Neuron (in vitro differentiated cells): Measurements from ENCODE around the gene ADCY6.

Source experiments
- H2AFZ ChIP-seq: one replicate; pipeline ENCODE4 v1.6.1; 2013; ENCODE audit warnings: low read depth, mild to moderate bottlenecking, inconsistent platforms, low read length, moderate library complexity
- H3K27me3 ChIP-seq: one replicate; pipeline ENCODE4 v1.6.1; 2013; ENCODE audit warnings: low read length; ENCODE audit not compliant: insufficient read depth
- H3K36me3 ChIP-seq: one replicate; pipeline ENCODE4 v1.6.1; 2013; ENCODE audit warnings: low read length; ENCODE audit not compliant: insufficient read depth
- H3K4me1 ChIP-seq: one replicate; pipeline ENCODE4 v1.6.1; 2013; ENCODE audit warnings: low read length; ENCODE audit not compliant: insufficient read depth
- H3K4me3 ChIP-seq: 2 replicates; pipeline ENCODE4 v1.5.1; 2013; ENCODE audit warnings: mild to moderate bottlenecking, low read length, moderate library complexity
- H3K9me3 ChIP-seq: one replicate; pipeline ENCODE4 v1.6.1; 2013; ENCODE audit warnings: low read length

The ADCY6 gene

GRCh38 chr12:48788854-48789775 is at the start of gene ADCY6:
ADCY6 (minus strand) TSS chr12:48789089; CDS start chr12:48783434, 5,655 bp downstream.
- Histone ChIP-seq H3K4me3 (peak within 1 kb of the TSS; percentile 86), H2AFZ (peak within 1 kb of the TSS; percentile 86), H3K4me1 (peaks cover 22% of the 10 kb centered on the region), H3K27me3 (no peaks in the 10 kb centered on the region), H3K36me3 (no peaks in the 10 kb centered on the region), H3K9me3 (no peaks in the 10 kb centered on the region)

- Histone ChIP-seq H3K27me3 (no peaks in the 10 kb centered on the region), H3K4me1 (no peaks in the 10 kb centered on the region), H3K9me3 (no peaks in the 10 kb centered on the region), H3K4me3 (no peak overlapping the region), H2AFZ (no peak overlapping the region), H3K36me3 (peaks cover 69% of the 10 kb centered on the region)
Measured at GRCh38 chr12:48838048-48838447, 49.2 kb upstream of the ADCY6 start.

GRCh38 chr12:48832321-48833060 is 43.6 kb upstream of the ADCY6 start:
- Histone ChIP-seq H2AFZ (no peak overlapping the region), H3K27me3 (no peaks in the 10 kb centered on the region), H3K4me3 (no peak overlapping the region), H3K4me1 (no peaks in the 10 kb centered on the region), H3K36me3 (peaks cover 94% of the 10 kb centered on the region), H3K9me3 (no peaks in the 10 kb centered on the region)

- no peaks in the 10 kb centered on the region for H3K9me3 ChIP-seq
- peaks cover 94% of the 10 kb centered on the region for H3K36me3 ChIP-seq
- H2AFZ ChIP-seq = no peak overlapping the region
- H3K4me1 ChIP-seq = no peaks in the 10 kb centered on the region
- H3K27me3 ChIP-seq = no peaks in the 10 kb centered on the region
- H3K4me3 ChIP-seq = no peak overlapping the region
Measured at GRCh38 chr12:48831257-48831656, 42.4 kb upstream of the ADCY6 start.

- H2AFZ ChIP-seq = no peak overlapping the region
- no peak overlapping the region for H3K4me3 ChIP-seq
- H3K36me3 ChIP-seq = peaks cover 99% of the 10 kb centered on the region
- H3K4me1 ChIP-seq = no peaks in the 10 kb centered on the region
- no peaks in the 10 kb centered on the region for H3K9me3 ChIP-seq
- H3K27me3 ChIP-seq = no peaks in the 10 kb centered on the region
Measured at GRCh38 chr12:48828841-48829575, 40.1 kb upstream of the ADCY6 start.

GRCh38 chr12:48828293-48828692 is 39.4 kb upstream of the ADCY6 start:
- Histone ChIP-seq H2AFZ (no peak overlapping the region), H3K27me3 (no peaks in the 10 kb centered on the region), H3K36me3 (peaks cover 99% of the 10 kb centered on the region), H3K9me3 (no peaks in the 10 kb centered on the region), H3K4me1 (no peaks in the 10 kb centered on the region), H3K4me3 (no peak overlapping the region)

- no peak overlapping the region for H3K4me3 ChIP-seq
- H3K4me1 ChIP-seq = no peaks in the 10 kb centered on the region
- no peaks in the 10 kb centered on the region for H3K9me3 ChIP-seq
- H2AFZ ChIP-seq = no peak overlapping the region
- H3K27me3 ChIP-seq = no peaks in the 10 kb centered on the region
- H3K36me3 ChIP-seq = peaks cover 99% of the 10 kb centered on the region
Measured at GRCh38 chr12:48827513-48828096, 38.7 kb upstream of the ADCY6 start.

GRCh38 chr12:48827026-48827425 is 38.1 kb upstream of the ADCY6 start:
- Histone ChIP-seq H3K36me3 (peaks cover 99% of the 10 kb centered on the region), H3K9me3 (no peaks in the 10 kb centered on the region), H3K4me3 (no peak overlapping the region), H2AFZ (no peak overlapping the region), H3K4me1 (no peaks in the 10 kb centered on the region), H3K27me3 (no peaks in the 10 kb centered on the region)

GRCh38 chr12:48826209-48826855 is 37.4 kb upstream of the ADCY6 start:
- no peak overlapping the region for H2AFZ ChIP-seq
- H3K36me3 ChIP-seq = peaks cover 92% of the 10 kb centered on the region
- no peak overlapping the region for H3K4me3 ChIP-seq
- no peaks in the 10 kb centered on the region for H3K9me3 ChIP-seq
- H3K4me1 ChIP-seq = no peaks in the 10 kb centered on the region
- H3K27me3 ChIP-seq = no peaks in the 10 kb centered on the region

GRCh38 chr12:48824905-48825304 is 36.0 kb upstream of the ADCY6 start:
- Histone ChIP-seq H3K9me3 (no peaks in the 10 kb centered on the region), H3K36me3 (peaks cover 78% of the 10 kb centered on the region), H3K4me3 (no peak overlapping the region), H3K27me3 (no peaks in the 10 kb centered on the region), H2AFZ (no peak overlapping the region), H3K4me1 (no peaks in the 10 kb centered on the region)

GRCh38 chr12:48824112-48824511 is 35.2 kb upstream of the ADCY6 start:
- Histone ChIP-seq H3K27me3 (no peaks in the 10 kb centered on the region), H3K36me3 (peaks cover 70% of the 10 kb centered on the region), H3K4me1 (peaks cover 6% of the 10 kb centered on the region), H2AFZ (no peak overlapping the region), H3K4me3 (no peak overlapping the region), H3K9me3 (no peaks in the 10 kb centered on the region)

GRCh38 chr12:48823281-48823680 is 34.4 kb upstream of the ADCY6 start:
- Histone ChIP-seq H3K9me3 (no peaks in the 10 kb centered on the region), H3K4me3 (no peak overlapping the region), H3K27me3 (no peaks in the 10 kb centered on the region), H3K4me1 (peaks cover 9% of the 10 kb centered on the region), H3K36me3 (peaks cover 62% of the 10 kb centered on the region), H2AFZ (no peak overlapping the region)
